HepG2 (cell line): ENCODE measurements around the gene QSOX1. TPM values are rescaled to one million over a fixed set of nuclear protein-coding genes. Genes with fewer than 3 reads are reported as not detected.

ENCODE experiments used
- ARID2 ChIP-seq: sonication (generic); formaldehyde crosslinking; IDR thresholded peaks from 2 replicates; pipeline ENCODE4 v1.8.1; 2022; ENCODE audit warnings: mild to moderate bottlenecking, missing genetic modification reagents, borderline replicate concordance
- ARID5B ChIP-seq: IDR thresholded peaks from 2 replicates; pipeline ENCODE4 v1.4.0; 2020; ENCODE audit warnings: mild to moderate bottlenecking, missing genetic modification reagents
- BORCS8-MEF2B ChIP-seq: sonication (generic); formaldehyde crosslinking; IDR thresholded peaks from 2 replicates; pipeline ENCODE4 v1.8.0; 2022; ENCODE audit warnings: mild to moderate bottlenecking, missing genetic modification reagents
- BRD4 ChIP-seq: sonication (generic); formaldehyde crosslinking; IDR thresholded peaks from 2 replicates; pipeline ENCODE4 v1.4.0; 2020; ENCODE audit warnings: missing genetic modification reagents
- DNMT3B ChIP-seq: conservative IDR thresholded peaks from 2 replicates; pipeline ENCODE4 v1.6.1; 2016; ENCODE audit warnings: missing biosample characterization, control low read depth
- FOXM1 ChIP-seq: sonication (generic); formaldehyde crosslinking; IDR thresholded peaks from 2 replicates; pipeline ENCODE4 v1.5.0; 2020; ENCODE audit warnings: missing genetic modification reagents
- GATAD1 ChIP-seq: IDR thresholded peaks from 2 replicates; pipeline ENCODE4 v1.6.1; 2016; ENCODE audit warnings: missing genetic modification reagents, missing compliant biosample characterization
- KLF6 ChIP-seq: IDR thresholded peaks from 2 replicates; pipeline ENCODE4 v1.8.0; 2016; ENCODE audit warnings: missing biosample characterization, missing genetic modification reagents
- MAX ChIP-seq: IDR thresholded peaks from 2 replicates; pipeline ENCODE4 v1.6.1; 2012; ENCODE audit warnings: inconsistent platforms
- MIXL1 ChIP-seq: IDR thresholded peaks from 2 replicates; pipeline ENCODE4 v1.6.1; 2016
- NCOR1 ChIP-seq: fragments of 200-600 bp; sonication (generic); IDR thresholded peaks from 2 replicates; pipeline ENCODE4 v1.7.0; 2017; ENCODE audit warnings: antibody characterized with exemption, low read length, borderline replicate concordance
- NR2C2 ChIP-seq: sonication (generic); formaldehyde crosslinking; IDR thresholded peaks from 2 replicates; pipeline ENCODE4 v1.4.0; 2020; ENCODE audit warnings: missing genetic modification reagents, mild to moderate bottlenecking, moderate library complexity, borderline replicate concordance
- RELA ChIP-seq: sonication (generic); formaldehyde crosslinking; IDR thresholded peaks from 2 replicates; pipeline ENCODE4 v1.4.0; 2020; ENCODE audit warnings: missing genetic modification reagents
- TEAD2 ChIP-seq: sonication (generic); formaldehyde crosslinking; IDR thresholded peaks from 2 replicates; pipeline ENCODE4 v1.9.0; 2021; ENCODE audit warnings: missing genetic modification reagents
- ZGPAT ChIP-seq: IDR thresholded peaks from 2 replicates; pipeline ENCODE4 v1.6.1; 2016; ENCODE audit warnings: mild to moderate bottlenecking
- ZNF138 ChIP-seq: sonication (generic); formaldehyde crosslinking; IDR thresholded peaks from 2 replicates; pipeline ENCODE4 v1.5.0; 2020; ENCODE audit warnings: mild to moderate bottlenecking, low read depth, missing genetic modification reagents
- ZNF329 ChIP-seq: sonication (generic); formaldehyde crosslinking; IDR thresholded peaks from 2 replicates; pipeline ENCODE4 v1.9.0; 2021; ENCODE audit warnings: low read depth, mild to moderate bottlenecking, missing genetic modification reagents
- ZNF451 ChIP-seq: sonication (generic); formaldehyde crosslinking; IDR thresholded peaks from 2 replicates; pipeline ENCODE4 v1.5.0; 2020; ENCODE audit warnings: mild to moderate bottlenecking, missing genetic modification reagents
- ZNF564 ChIP-seq: sonication (generic); formaldehyde crosslinking; IDR thresholded peaks from 2 replicates; pipeline ENCODE4 v1.8.1; 2023; ENCODE audit warnings: mild to moderate bottlenecking, missing genetic modification reagents
- ZNF776 ChIP-seq: sonication (generic); formaldehyde crosslinking; IDR thresholded peaks from 2 replicates; pipeline ENCODE4 v1.4.0; 2020; ENCODE audit warnings: mild to moderate bottlenecking, missing genetic modification reagents
- ZNF816 ChIP-seq: sonication (generic); formaldehyde crosslinking; IDR thresholded peaks from 2 replicates; pipeline ENCODE4 v1.8.0; 2022; ENCODE audit warnings: missing genetic modification reagents, mild to moderate bottlenecking, borderline replicate concordance
- ZNF83 ChIP-seq: sonication (generic); formaldehyde crosslinking; IDR thresholded peaks from 2 replicates; pipeline ENCODE4 v1.4.0; 2020; ENCODE audit warnings: missing genetic modification reagents, mild to moderate bottlenecking, borderline replicate concordance
- ZNF883 ChIP-seq: sonication (generic); formaldehyde crosslinking; IDR thresholded peaks from 2 replicates; pipeline ENCODE4 v1.5.1; 2020; ENCODE audit warnings: mild to moderate bottlenecking, missing genetic modification reagents; ENCODE audit errors: not compliant biosample characterization
- polyA plus RNA-seq, 8 experiments: library from polyadenylated mRNA; depleted of rRNA in 3 of 8; stranded (reverse) in 7 of 8; unstranded in 1 of 8; fragments of >200 nt; fragmentation: Illumina TruSeq in 4 of 8; extraction: Trizol in 4 of 8; gene quantifications; 2 replicates each; pipeline versions ENCODE4 v1.2.1 to v1.2.3, GENCODE V29; 2011 to 2016; ENCODE audit warnings: low read depth in 4 of 8, missing spikeins in 1 of 8, mixed read lengths in 1 of 8; ENCODE audit not compliant: insufficient read depth in 1 of 8
- total RNA-seq, 5 experiments: library from RNA; depleted of rRNA; stranded (reverse); fragments of >200 nt; fragmentation: Illumina TruSeq; extraction: Trizol; gene quantifications; 2 replicates each; pipeline ENCODE4 v1.2.3, GENCODE V29; 2016; ENCODE audit warnings: low read depth in 1 of 5

The QSOX1 gene
- total and polyA plus RNA-seq, 2 of the 13 experiments (the other 11 are each of a cell fraction or from before 2014, with no cell fraction given) = 6.8 to 40.2 TPM

GRCh38 chr1:180154325-180155181, at the start of gene QSOX1 (continued):
- no peak for TF ChIP-seq MIXL1
- TF ChIP-seq ZNF883 = peak; percentile 40
- no peak for TF ChIP-seq DNMT3B (CRISPR knock-in tag)
- TF ChIP-seq ARID5B (CRISPR knock-in tag) = peak; percentile 2; the same call in 1 of the 2 replicates
- TF ChIP-seq BORCS8-MEF2B = no peak
- peak; percentile 30; the same call in 1 of the 2 replicates for TF ChIP-seq ZNF329 (CRISPR knock-in tag)
- no peak for TF ChIP-seq NCOR1
- no peak for TF ChIP-seq BRD4 (CRISPR knock-in tag)
- no peak for TF ChIP-seq TEAD2 (CRISPR knock-in tag)
- TF ChIP-seq ZNF451 = 0 out of 2 replicates have a peak, but pooled peaks have one; percentile 37
- TF ChIP-seq ZNF83 = no peak
- no peak for TF ChIP-seq ZNF564
- TF ChIP-seq GATAD1 (CRISPR knock-in tag) = peak; percentile 79
- TF ChIP-seq ZNF816 (CRISPR knock-in tag) = peak; percentile 30; the same call in 1 of the 2 replicates
- no peak; the same call in 1 of the 2 replicates for TF ChIP-seq KLF6 (CRISPR knock-in tag)
- TF ChIP-seq MAX = peak; percentile 52
- TF ChIP-seq NR2C2 (CRISPR knock-in tag) = 0 out of 2 replicates have a peak, but pooled peaks have one; percentile 19
- TF ChIP-seq ARID2 (CRISPR knock-in tag) = no peak
- TF ChIP-seq ZGPAT (CRISPR knock-in tag) = peak; percentile 43; the same call in 1 of the 2 replicates
- TF ChIP-seq ZNF138 = no peak
- TF ChIP-seq RELA (CRISPR knock-in tag) = no peak
- peak; percentile 82; the same call in 1 of the 2 replicates for TF ChIP-seq ZNF776 (CRISPR knock-in tag)
- no peak for TF ChIP-seq FOXM1 (CRISPR knock-in tag)
